SK-N-SH (cell line): ENCODE results near the gene EVC. TPM values are rescaled to one million over a fixed set of nuclear protein-coding genes. Genes with fewer than 3 reads are reported as not detected.

ENCODE experiments used
- CTCF ChIA-PET: fragments of 300-600, 350-600 bp; formaldehyde crosslinking; extraction: SDS; loops from one replicate; lab custom pipeline; 2021; lab: Yijun Ruan, JAX
- POLR2A ChIA-PET: fragments of 350-600 bp; sonication (Branson Sonifier 250); formaldehyde crosslinking; extraction: SDS; loops from one replicate; lab custom pipeline; 2020; ENCODE audit warnings: antibody characterized with exemption, inconsistent platforms; lab: Yijun Ruan, JAX
- DNase-seq: peaks from one replicate; pipeline ENCODE4 v3.0.0; 2012
- H2AFZ ChIP-seq: fragments of 200-600 bp; sonication (generic); 2 replicates; pipeline ENCODE4 v1.8.1; 2016; ENCODE audit warnings: antibody characterized with exemption, mild to moderate bottlenecking, low read depth
- H3F3A ChIP-seq: fragments of 200-600 bp; sonication (generic); replicated peaks from 2 replicates; pipeline ENCODE3; 2016; ENCODE audit warnings: antibody characterized with exemption, mild to moderate bottlenecking; ENCODE audit not compliant: insufficient read depth
- H3K27ac ChIP-seq, 2 experiments: fragments of 200-500 bp in 1 of 2; fragments of 200-600 bp in 1 of 2; sonication (Bioruptor generic) in 1 of 2; sonication (generic), shearing (Covaris generic) in 1 of 2; 2 replicates each; pipeline versions ENCODE4 v1.5.1 to v1.6.1; 2014 to 2016; ENCODE audit warnings: low read depth in 2 of 2, inconsistent platforms in 1 of 2, low read length in 1 of 2, mild to moderate bottlenecking in 1 of 2, mixed read lengths in 1 of 2
- H3K27me3 ChIP-seq: fragments of 200-600 bp; sonication (generic), shearing (Covaris generic); 2 replicates; pipeline ENCODE4 v1.6.1; 2016; ENCODE audit warnings: mixed run types; ENCODE audit not compliant: insufficient read depth
- H3K36me3 ChIP-seq, 2 experiments: fragments of 200-500 bp in 1 of 2; fragments of 200-600 bp in 1 of 2; sonication (Bioruptor generic) in 1 of 2; sonication (generic) in 1 of 2; replicated peaks in 1 of 2; 2 replicates each; pipeline versions ENCODE3 to v1.5.1; 2014 to 2016; ENCODE audit warnings: low read length in 1 of 2, mild to moderate bottlenecking in 1 of 2; ENCODE audit not compliant: insufficient read depth in 2 of 2, control insufficient read depth in 1 of 2
- H3K4me1 ChIP-seq, 2 experiments: fragments of 200-500 bp in 1 of 2; fragments of 200-600 bp in 1 of 2; sonication (Bioruptor generic) in 1 of 2; sonication (generic), shearing (Covaris generic) in 1 of 2; 2 replicates each; pipeline versions ENCODE4 v1.5.1 to v1.6.1; 2014 to 2016; ENCODE audit warnings: low read depth in 1 of 2, low read length in 1 of 2, mixed run types in 1 of 2; ENCODE audit not compliant: insufficient read depth in 2 of 2, control insufficient read depth in 1 of 2
- H3K4me2 ChIP-seq: fragments of 200-600 bp; sonication (generic), shearing (Covaris generic); 2 replicates; pipeline ENCODE4 v1.6.1; 2017; ENCODE audit warnings: mixed run types
- H3K4me3 ChIP-seq, 2 experiments: fragments of 200-500 bp in 1 of 2; fragments of 200-600 bp in 1 of 2; sonication (Bioruptor generic) in 1 of 2; sonication (generic), shearing (Covaris generic) in 1 of 2; 2 replicates each; pipeline versions ENCODE4 v1.5.1 to v1.8.1; 2014 to 2016; ENCODE audit warnings: low read depth in 2 of 2, inconsistent platforms in 1 of 2, low read length in 1 of 2, mild to moderate bottlenecking in 1 of 2, mixed read lengths in 1 of 2, moderate library complexity in 1 of 2
- H3K79me2 ChIP-seq: fragments of 200-600 bp; sonication (generic); 2 replicates; pipeline ENCODE4 v1.8.1; 2017; ENCODE audit warnings: mild to moderate bottlenecking; ENCODE audit not compliant: insufficient read depth
- H3K9ac ChIP-seq: fragments of 200-600 bp; sonication (generic); 2 replicates; pipeline ENCODE4 v1.6.1; 2017; ENCODE audit warnings: mixed run types
- H3K9me2 ChIP-seq: fragments of 200-600 bp; sonication (generic); 2 replicates; pipeline ENCODE4 v1.6.1; 2017; ENCODE audit warnings: mixed run types
- H3K9me3 ChIP-seq: fragments of 200-600 bp; sonication (generic); 2 replicates; pipeline ENCODE4 v1.6.1; 2017; ENCODE audit warnings: mixed run types, mild to moderate bottlenecking, moderate library complexity
- H4K20me1 ChIP-seq: fragments of 200-600 bp; sonication (generic); 2 replicates; pipeline ENCODE4 v1.6.1; 2017; ENCODE audit warnings: mild to moderate bottlenecking, mixed run types; ENCODE audit not compliant: insufficient read depth
- CHD2 ChIP-seq: fragments of 150-350 bp; IDR thresholded peaks from 2 replicates; pipeline ENCODE4 v1.6.1; 2018; ENCODE audit warnings: low read length; ENCODE audit not compliant: partially characterized antibody
- ELF1 ChIP-seq: IDR thresholded peaks from 2 replicates; pipeline ENCODE4 v1.4.0; 2012
- EZH2phosphoT487 ChIP-seq: fragments of 200-600 bp; sonication (generic); IDR thresholded peaks from 2 replicates; pipeline ENCODE4 v1.6.1; 2017; ENCODE audit warnings: low read depth, mixed run types, mild to moderate bottlenecking, antibody characterized with exemption, moderate library complexity, borderline replicate concordance
- FOSL2 ChIP-seq: IDR thresholded peaks from 2 replicates; pipeline ENCODE4 v1.4.0; 2012; ENCODE audit warnings: low read depth, mild to moderate bottlenecking, moderate library complexity, borderline replicate concordance
- FOXJ3 ChIP-seq: sonication (generic); formaldehyde crosslinking; IDR thresholded peaks from 2 replicates; pipeline ENCODE4 v1.5.1; 2020; ENCODE audit warnings: mild to moderate bottlenecking, missing genetic modification reagents
- JUND ChIP-seq: IDR thresholded peaks from 2 replicates; pipeline ENCODE4 v1.4.0; 2012
- NRF1 ChIP-seq: IDR thresholded peaks from 2 replicates; pipeline ENCODE4 v1.6.1; 2012; ENCODE audit warnings: low read depth, mild to moderate bottlenecking, low read length
- RCOR1 ChIP-seq: fragments of 150-350 bp; IDR thresholded peaks from 2 replicates; pipeline ENCODE4 v1.6.1; 2017; ENCODE audit warnings: antibody characterized with exemption, low read length
- REST ChIP-seq: IDR thresholded peaks from 2 replicates; pipeline ENCODE4 v1.6.1; 2012; ENCODE audit warnings: mild to moderate bottlenecking, low read depth, low read length, moderate library complexity
- RFX5 ChIP-seq: IDR thresholded peaks from 2 replicates; pipeline ENCODE4 v1.6.1; 2012; ENCODE audit warnings: mild to moderate bottlenecking, improper control_type of control experiment, low read length
- TCF12 ChIP-seq: IDR thresholded peaks from 2 replicates; pipeline ENCODE4 v1.4.0; 2012
- TEAD4 ChIP-seq: IDR thresholded peaks from 2 replicates; pipeline ENCODE4 v1.4.0; 2012; ENCODE audit warnings: mild to moderate bottlenecking, borderline replicate concordance; ENCODE audit not compliant: insufficient read depth
- USF1 ChIP-seq: IDR thresholded peaks from 2 replicates; pipeline ENCODE4 v1.4.0; 2012; ENCODE audit warnings: low read depth, borderline replicate concordance
- YY1 ChIP-seq: IDR thresholded peaks from 2 replicates; pipeline ENCODE4 v1.4.0; 2012; ENCODE audit warnings: low read depth, mild to moderate bottlenecking
- WGBS: methylation state at CpG from one replicate; pipeline ENCODE4 v1.1.6; 2017; ENCODE audit warnings: low lambda C conversion rate; 5-methylcytosine and 5-hydroxymethylcytosine counted together
- polyA plus RNA-seq, 3 experiments: library from polyadenylated mRNA; depleted of rRNA; stranded (reverse); fragments of >200 nt; gene quantifications; 2 replicates each; pipeline ENCODE4 v1.2.3, GENCODE V29; 2012
- TF ChIP-seq, protein P1 (sequence below): fragments of 150-350 bp; IDR thresholded peaks from 2 replicates; pipeline ENCODE4 v1.6.1; 2017; ENCODE audit warnings: antibody characterized with exemption, low read length, low read depth, borderline replicate concordance
- TF ChIP-seq, protein P2 (sequence below): IDR thresholded peaks from 2 replicates; pipeline ENCODE4 v1.4.0; 2012; ENCODE audit warnings: low read depth, borderline replicate concordance
- TF ChIP-seq, protein P3 (sequence below): IDR thresholded peaks from 2 replicates; pipeline ENCODE4; 2012

EVC gene
- polyA plus RNA-seq, 1 of the 3 experiments (the other 2 are of a cell fraction): 3.8 TPM

GRCh38 chr4:5797866-5798265 is 86.9 kb downstream of the EVC start (continued):
- no peak for TF ChIP-seq REST
- TF ChIP-seq JUND: no peak
- TF ChIP-seq, protein P1, sequence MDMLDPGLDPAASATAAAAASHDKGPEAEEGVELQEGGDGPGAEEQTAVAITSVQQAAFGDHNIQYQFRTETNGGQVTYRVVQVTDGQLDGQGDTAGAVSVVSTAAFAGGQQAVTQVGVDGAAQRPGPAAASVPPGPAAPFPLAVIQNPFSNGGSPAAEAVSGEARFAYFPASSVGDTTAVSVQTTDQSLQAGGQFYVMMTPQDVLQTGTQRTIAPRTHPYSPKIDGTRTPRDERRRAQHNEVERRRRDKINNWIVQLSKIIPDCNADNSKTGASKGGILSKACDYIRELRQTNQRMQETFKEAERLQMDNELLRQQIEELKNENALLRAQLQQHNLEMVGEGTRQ: no peak
- no peak for TF ChIP-seq ELF1

GRCh38 chr4:5798462-5798861 is 87.5 kb downstream of the EVC start:
- no peaks in the 10 kb centered on the region for H4K20me1 ChIP-seq
- CTCF ChIA-PET: interaction anchor here (0.8 kb wide), 1 partner anchor 8 kb away, joined by 4 read pairs; no protein-coding TSS in a partner anchor
- no peaks in the 10 kb centered on the region for H3F3A ChIP-seq
- H3K36me3 ChIP-seq: peaks cover 20 to 35% of the 10 kb centered on the region in 2 experiments
- TF ChIP-seq RFX5 (no peak), YY1 (no peak), TEAD4 (no peak), USF1 (no peak), FOXJ3 (no peak), NRF1 (no peak), JUND (no peak), FOSL2 (no peak), TCF12 (no peak), CHD2 (no peak), EZH2phosphoT487 (no peak), RCOR1 (no peak)
- TF ChIP-seq, protein P1: no peak
- TF ChIP-seq, protein P2, sequence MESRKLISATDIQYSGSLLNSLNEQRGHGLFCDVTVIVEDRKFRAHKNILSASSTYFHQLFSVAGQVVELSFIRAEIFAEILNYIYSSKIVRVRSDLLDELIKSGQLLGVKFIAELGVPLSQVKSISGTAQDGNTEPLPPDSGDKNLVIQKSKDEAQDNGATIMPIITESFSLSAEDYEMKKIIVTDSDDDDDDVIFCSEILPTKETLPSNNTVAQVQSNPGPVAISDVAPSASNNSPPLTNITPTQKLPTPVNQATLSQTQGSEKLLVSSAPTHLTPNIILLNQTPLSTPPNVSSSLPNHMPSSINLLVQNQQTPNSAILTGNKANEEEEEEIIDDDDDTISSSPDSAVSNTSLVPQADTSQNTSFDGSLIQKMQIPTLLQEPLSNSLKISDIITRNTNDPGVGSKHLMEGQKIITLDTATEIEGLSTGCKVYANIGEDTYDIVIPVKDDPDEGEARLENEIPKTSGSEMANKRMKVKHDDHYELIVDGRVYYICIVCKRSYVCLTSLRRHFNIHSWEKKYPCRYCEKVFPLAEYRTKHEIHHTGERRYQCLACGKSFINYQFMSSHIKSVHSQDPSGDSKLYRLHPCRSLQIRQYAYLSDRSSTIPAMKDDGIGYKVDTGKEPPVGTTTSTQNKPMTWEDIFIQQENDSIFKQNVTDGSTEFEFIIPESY: no peak
- TF ChIP-seq, protein P3, sequence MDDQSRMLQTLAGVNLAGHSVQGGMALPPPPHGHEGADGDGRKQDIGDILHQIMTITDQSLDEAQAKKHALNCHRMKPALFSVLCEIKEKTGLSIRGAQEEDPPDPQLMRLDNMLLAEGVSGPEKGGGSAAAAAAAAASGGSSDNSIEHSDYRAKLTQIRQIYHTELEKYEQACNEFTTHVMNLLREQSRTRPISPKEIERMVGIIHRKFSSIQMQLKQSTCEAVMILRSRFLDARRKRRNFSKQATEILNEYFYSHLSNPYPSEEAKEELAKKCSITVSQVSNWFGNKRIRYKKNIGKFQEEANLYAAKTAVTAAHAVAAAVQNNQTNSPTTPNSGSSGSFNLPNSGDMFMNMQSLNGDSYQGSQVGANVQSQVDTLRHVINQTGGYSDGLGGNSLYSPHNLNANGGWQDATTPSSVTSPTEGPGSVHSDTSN: no peak
- TF ChIP-seq, all 33 proteins: peak for 0
- Histone ChIP-seq H3K9me3 (no peaks in the 10 kb centered on the region; the same call in 1 of the 2 replicates), H3K4me3 (no peak overlapping the region), H3K9me2 (no peaks in the 10 kb centered on the region), H3K79me2 (no peaks in the 10 kb centered on the region), H3K27ac (no peak overlapping the region), H3K27me3 (no peaks in the 10 kb centered on the region), H3K4me2 (no peak overlapping the region), H2AFZ (no peak overlapping the region), H3K4me1 (peaks cover 0 to 2% of the 10 kb centered on the region in 2 experiments; a peak in 1 of 4 replicates), H3K9ac (no peak overlapping the region)
- 100% methylated on average over 3 of the region's 11 CpGs for WGBS
- no peak for DNase-seq
- POLR2A ChIA-PET: no interaction called here
